GM21619 (cell line): ENCODE data around the gene POGLUT3.

Experiments used
- ATAC-seq: cut with Tn5 transposase; IDR thresholded peaks from one replicate; pipeline ENCODE4 v1.9.1; 2021; ENCODE audit not compliant: unreplicated experiment

The POGLUT3 gene

GRCh38 chr11:108500721-108501120 is 2.5 kb upstream of the POGLUT3 start:
- no peak for ATAC-seq

GRCh38 chr11:108500169-108500568 is 2.0 kb upstream of the POGLUT3 start:
- ATAC-seq, result no peak

- no peak for ATAC-seq
Measured at GRCh38 chr11:108498816-108499408, 728 bp upstream of the POGLUT3 start.

GRCh38 chr11:108497317-108498045 is 703 bp downstream of the POGLUT3 start:
- ATAC-seq, result peak; percentile 58

- no peak for ATAC-seq
Measured at GRCh38 chr11:108496643-108497256, 1.4 kb downstream of the POGLUT3 start.

- ATAC-seq, result no peak
Measured at GRCh38 chr11:108495326-108495725, 2.9 kb downstream of the POGLUT3 start.

- no peak for ATAC-seq
Measured at GRCh38 chr11:108494182-108494581, 4.0 kb downstream of the POGLUT3 start.

GRCh38 chr11:108491936-108492335 is 6.2 kb downstream of the POGLUT3 start:
- no peak for ATAC-seq

GRCh38 chr11:108486828-108487227 is 11.4 kb downstream of the POGLUT3 start:
- no peak for ATAC-seq

- ATAC-seq, result no peak
Measured at GRCh38 chr11:108486331-108486730, 11.9 kb downstream of the POGLUT3 start.

GRCh38 chr11:108483163-108483562 is 15.0 kb downstream of the POGLUT3 start:
- no peak for ATAC-seq

GRCh38 chr11:108474664-108475463 is 23.3 kb downstream of the POGLUT3 start:
- no peak for ATAC-seq

GRCh38 chr11:108472681-108473080 is 25.5 kb downstream of the POGLUT3 start:
- no peak for ATAC-seq

- no peak for ATAC-seq
Measured at GRCh38 chr11:108468478-108468864, 29.7 kb downstream of the POGLUT3 start.

- ATAC-seq, result peak; percentile 98
Measured at GRCh38 chr11:108467091-108467823, 30.9 kb downstream of the POGLUT3 start, which contains the start of gene C11orf65. Gene C11orf65 (minus strand): TSS chr11:108467529. CDS start chr11:108461559, 5,970 bp downstream.

GRCh38 chr11:108466405-108466804 is 31.8 kb downstream of the POGLUT3 start:
- ATAC-seq, result no peak

- no peak for ATAC-seq
Measured at GRCh38 chr11:108453207-108453835, 44.9 kb downstream of the POGLUT3 start.
